Panc1 (cell line): ENCODE measurements around the gene RRP1.

ENCODE experiments used
- POLR2AphosphoS5 ChIP-seq: IDR thresholded peaks from 2 replicates; pipeline ENCODE4 v1.6.1; 2012; ENCODE audit warnings: mild to moderate bottlenecking, low read depth, low read length, moderate library complexity
- REST ChIP-seq, 2 experiments: IDR thresholded peaks; 2 replicates each; pipeline ENCODE4 v1.6.1; 2011 to 2012; ENCODE audit warnings: low read depth in 2 of 2, control low read depth in 1 of 2, low read length in 1 of 2, mild to moderate bottlenecking in 1 of 2, moderate library complexity in 1 of 2; ENCODE audit not compliant: insufficient read depth in 1 of 2
- TF ChIP-seq, protein P1 (sequence below): fragments of 450-650 bp; IDR thresholded peaks from 2 replicates; pipeline ENCODE4 v1.5.1; 2017; ENCODE audit warnings: mild to moderate bottlenecking

GRCh38 chr21:43815991-43816390 is 26.6 kb downstream of the RRP1 start:
- TF ChIP-seq, protein P1, sequence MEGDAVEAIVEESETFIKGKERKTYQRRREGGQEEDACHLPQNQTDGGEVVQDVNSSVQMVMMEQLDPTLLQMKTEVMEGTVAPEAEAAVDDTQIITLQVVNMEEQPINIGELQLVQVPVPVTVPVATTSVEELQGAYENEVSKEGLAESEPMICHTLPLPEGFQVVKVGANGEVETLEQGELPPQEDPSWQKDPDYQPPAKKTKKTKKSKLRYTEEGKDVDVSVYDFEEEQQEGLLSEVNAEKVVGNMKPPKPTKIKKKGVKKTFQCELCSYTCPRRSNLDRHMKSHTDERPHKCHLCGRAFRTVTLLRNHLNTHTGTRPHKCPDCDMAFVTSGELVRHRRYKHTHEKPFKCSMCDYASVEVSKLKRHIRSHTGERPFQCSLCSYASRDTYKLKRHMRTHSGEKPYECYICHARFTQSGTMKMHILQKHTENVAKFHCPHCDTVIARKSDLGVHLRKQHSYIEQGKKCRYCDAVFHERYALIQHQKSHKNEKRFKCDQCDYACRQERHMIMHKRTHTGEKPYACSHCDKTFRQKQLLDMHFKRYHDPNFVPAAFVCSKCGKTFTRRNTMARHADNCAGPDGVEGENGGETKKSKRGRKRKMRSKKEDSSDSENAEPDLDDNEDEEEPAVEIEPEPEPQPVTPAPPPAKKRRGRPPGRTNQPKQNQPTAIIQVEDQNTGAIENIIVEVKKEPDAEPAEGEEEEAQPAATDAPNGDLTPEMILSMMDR: no peak
- TF ChIP-seq POLR2AphosphoS5 (no peak), REST (IDR thresholded peaks at IDR 0.05; ENCODE audit: insufficient read depth in 1 of 2, low read depth in 2 of 2, low read length in 1 of 2) (no peak)
